Measurements from ENCODE around the gene MYO18B. TPM values are rescaled to one million over a fixed set of nuclear protein-coding genes. Genes with fewer than 3 reads are reported as not detected.

MYO18B gene
- total RNA-seq, 2 experiments from 2014 or later: 1.6 to 2.1 TPM

DNA sequence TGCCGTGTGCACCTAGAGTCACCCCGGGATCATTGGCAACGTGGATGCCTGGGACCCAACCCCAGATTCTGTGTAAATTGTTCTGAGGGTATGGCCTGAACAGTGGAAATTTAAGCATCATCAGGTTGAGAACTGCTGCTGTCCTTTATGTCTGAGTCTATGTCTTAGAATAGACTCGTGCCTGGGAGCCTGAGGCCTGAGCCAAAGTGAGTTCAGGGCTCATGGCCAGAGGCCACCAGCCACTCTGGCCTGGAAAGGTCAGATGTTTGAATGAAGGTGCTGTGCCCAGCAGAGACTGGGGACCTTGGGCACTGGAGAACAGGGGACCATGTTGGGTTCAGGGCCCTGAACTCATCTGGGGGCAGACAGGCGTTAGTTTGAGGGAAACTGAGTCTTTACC, 91.1 kb downstream of the MYO18B start:
- Mint-ChIP-seq H3K4me3 (no peak overlapping the region), H3K27ac (no peak overlapping the region), H3K9me3 (no peaks in the 10 kb centered on the region), H3K27me3 (no peaks in the 10 kb centered on the region), H3K36me3 (no peaks in the 10 kb centered on the region), H3K4me1 (no peaks in the 10 kb centered on the region)
- no peak for DNase-seq

GRCh38 chr22:25833676-25834075, 91.7 kb downstream of the MYO18B start:
- Mint-ChIP-seq H3K9me3 (no peaks in the 10 kb centered on the region), H3K4me1 (no peaks in the 10 kb centered on the region), H3K27me3 (no peaks in the 10 kb centered on the region)

GRCh38 chr22:25834490-25834889, 92.5 kb downstream of the MYO18B start:
- no peaks in the 10 kb centered on the region for H3K27me3 Mint-ChIP-seq

More at GRCh38 chr22:25833676-25834075, 91.7 kb downstream of the MYO18B start:
- no peak overlapping the region for H3K4me3 Mint-ChIP-seq
- no peaks in the 10 kb centered on the region for H3K36me3 Mint-ChIP-seq
- H3K27ac Mint-ChIP-seq: no peak overlapping the region
- no peak for DNase-seq

GRCh38 chr22:25835348-25835747, 93.4 kb downstream of the MYO18B start:
- H3K4me3 Mint-ChIP-seq: no peak overlapping the region
- DNase-seq: no peak
- no peaks in the 10 kb centered on the region for H3K4me1 Mint-ChIP-seq
- H3K9me3 Mint-ChIP-seq: no peaks in the 10 kb centered on the region
- H3K27ac Mint-ChIP-seq: no peak overlapping the region
- no peaks in the 10 kb centered on the region for H3K27me3 Mint-ChIP-seq
- no peaks in the 10 kb centered on the region for H3K36me3 Mint-ChIP-seq

More at GRCh38 chr22:25834490-25834889, 92.5 kb downstream of the MYO18B start:
- Mint-ChIP-seq H3K9me3 (no peaks in the 10 kb centered on the region), H3K27ac (no peak overlapping the region), H3K4me1 (no peaks in the 10 kb centered on the region), H3K36me3 (no peaks in the 10 kb centered on the region), H3K4me3 (no peak overlapping the region)
- DNase-seq: no peak

- Mint-ChIP-seq H3K4me1 (no peaks in the 10 kb centered on the region), H3K4me3 (no peak overlapping the region), H3K9me3 (no peaks in the 10 kb centered on the region), H3K36me3 (no peaks in the 10 kb centered on the region), H3K27me3 (no peaks in the 10 kb centered on the region), H3K27ac (no peak overlapping the region)
- DNase-seq: no peak
These were observed 95.4 kb downstream of the MYO18B start for GRCh38 chr22:25837288-25837900.

DNA sequence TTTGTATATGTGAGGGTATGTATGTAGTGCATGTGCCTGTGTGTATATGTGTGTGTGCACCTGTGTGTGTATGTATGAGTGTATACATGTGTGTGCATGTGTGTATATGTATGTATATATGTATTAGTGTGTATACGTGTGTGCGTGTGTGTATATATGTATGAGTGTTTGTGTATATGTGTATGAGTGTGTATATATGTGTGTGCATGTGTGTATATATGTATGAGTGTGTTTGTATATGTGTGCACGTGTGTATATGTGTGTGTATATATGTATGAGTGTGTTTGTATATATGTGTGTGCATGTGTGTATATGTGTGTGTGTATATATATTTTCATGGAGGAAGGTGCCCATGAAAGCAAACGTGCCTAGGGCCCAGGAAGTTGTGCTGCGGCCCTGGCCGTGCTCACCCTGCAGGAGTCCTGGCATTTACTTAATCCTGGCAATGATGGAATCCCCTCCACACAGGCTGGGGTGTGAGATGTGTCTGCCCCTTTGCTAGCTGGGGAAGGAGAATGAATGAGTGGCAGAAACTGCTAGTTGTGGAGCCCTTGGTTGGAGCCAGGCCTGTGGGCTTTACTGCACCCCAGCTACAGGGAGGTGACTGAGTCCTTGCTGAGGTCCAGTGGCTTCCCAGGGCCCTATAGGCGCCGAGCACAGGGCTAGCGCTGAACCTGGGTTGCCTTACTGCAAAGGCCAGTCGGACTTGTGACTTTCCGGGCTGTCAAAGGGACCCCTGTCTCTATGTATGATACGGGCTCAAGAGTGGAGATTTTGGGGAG, 97.2 kb downstream of the MYO18B start:
- H3K27me3 Mint-ChIP-seq: no peaks in the 10 kb centered on the region

DNA sequence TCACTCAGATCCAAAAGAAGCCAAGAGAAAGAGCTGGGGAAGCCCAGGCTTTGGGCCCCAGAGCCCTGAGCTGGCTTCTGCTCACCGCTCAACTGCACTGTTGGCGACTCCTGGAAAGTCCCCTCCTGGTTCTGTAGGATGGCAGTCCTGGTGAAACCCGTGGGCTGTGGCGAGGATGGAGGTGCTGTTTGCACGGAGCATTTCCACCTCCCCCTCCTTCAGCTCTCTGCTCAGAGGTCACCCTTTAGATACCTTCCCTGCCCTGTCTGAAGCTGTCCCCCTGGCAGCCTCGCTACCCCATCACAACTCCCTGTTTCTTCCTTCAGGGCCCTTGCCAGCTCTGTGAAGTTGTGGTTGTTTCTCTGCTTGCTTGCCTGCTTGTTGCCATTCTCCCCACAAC, 97.8 kb downstream of the MYO18B start:
- H3K27me3 Mint-ChIP-seq: no peaks in the 10 kb centered on the region
- H3K4me1 Mint-ChIP-seq: no peaks in the 10 kb centered on the region
- no peak overlapping the region for H3K27ac Mint-ChIP-seq
- H3K4me3 Mint-ChIP-seq: no peak overlapping the region
- DNase-seq: no peak
- H3K36me3 Mint-ChIP-seq: no peaks in the 10 kb centered on the region
- H3K9me3 Mint-ChIP-seq: no peaks in the 10 kb centered on the region

More for the DNA sequence above, 97.2 kb downstream of the MYO18B start:
- H3K4me3 Mint-ChIP-seq: no peak overlapping the region
- DNase-seq: no peak
- no peak overlapping the region for H3K27ac Mint-ChIP-seq
- no peaks in the 10 kb centered on the region for H3K36me3 Mint-ChIP-seq
- H3K9me3 Mint-ChIP-seq: no peaks in the 10 kb centered on the region
- no peaks in the 10 kb centered on the region for H3K4me1 Mint-ChIP-seq

DNA sequence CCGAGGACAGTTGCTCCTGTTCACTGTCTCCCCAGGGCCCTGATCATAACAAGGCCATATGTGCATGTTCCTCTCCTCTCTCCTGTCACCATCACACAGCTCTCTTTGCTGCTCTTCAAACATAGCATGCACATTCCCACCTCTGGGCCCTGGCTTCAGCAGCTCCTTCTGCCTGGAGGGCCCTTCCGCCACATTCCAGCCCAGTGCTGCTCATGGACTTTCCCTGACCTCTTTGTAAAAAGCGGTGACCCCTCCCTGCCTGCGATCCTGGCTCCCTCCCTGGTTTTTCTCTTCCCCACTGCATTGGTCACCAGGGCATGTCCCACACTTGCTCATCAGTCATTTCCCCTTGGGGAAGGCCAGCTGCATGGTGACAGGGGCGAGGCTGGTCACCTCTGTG, 98.2 kb downstream of the MYO18B start:
- Mint-ChIP-seq H3K27me3 (no peaks in the 10 kb centered on the region), H3K36me3 (no peaks in the 10 kb centered on the region), H3K4me1 (no peaks in the 10 kb centered on the region), H3K4me3 (no peak overlapping the region), H3K9me3 (no peaks in the 10 kb centered on the region), H3K27ac (no peak overlapping the region)
- DNase-seq: no peak

GRCh38 chr22:25840891-25841290, 98.9 kb downstream of the MYO18B start:
- H3K4me1 Mint-ChIP-seq: no peaks in the 10 kb centered on the region
- no peak overlapping the region for H3K27ac Mint-ChIP-seq
- no peaks in the 10 kb centered on the region for H3K27me3 Mint-ChIP-seq
- H3K36me3 Mint-ChIP-seq: no peaks in the 10 kb centered on the region
- no peak overlapping the region for H3K4me3 Mint-ChIP-seq
- no peak for DNase-seq
- no peaks in the 10 kb centered on the region for H3K9me3 Mint-ChIP-seq

GRCh38 chr22:25841775-25842174, 99.8 kb downstream of the MYO18B start:
- no peak for DNase-seq
- peaks cover 2% of the 10 kb centered on the region for H3K4me1 Mint-ChIP-seq
- no peaks in the 10 kb centered on the region for H3K36me3 Mint-ChIP-seq
- no peaks in the 10 kb centered on the region for H3K27me3 Mint-ChIP-seq
- H3K27ac Mint-ChIP-seq: no peak overlapping the region
- no peaks in the 10 kb centered on the region for H3K9me3 Mint-ChIP-seq
- H3K4me3 Mint-ChIP-seq: no peak overlapping the region

DNA sequence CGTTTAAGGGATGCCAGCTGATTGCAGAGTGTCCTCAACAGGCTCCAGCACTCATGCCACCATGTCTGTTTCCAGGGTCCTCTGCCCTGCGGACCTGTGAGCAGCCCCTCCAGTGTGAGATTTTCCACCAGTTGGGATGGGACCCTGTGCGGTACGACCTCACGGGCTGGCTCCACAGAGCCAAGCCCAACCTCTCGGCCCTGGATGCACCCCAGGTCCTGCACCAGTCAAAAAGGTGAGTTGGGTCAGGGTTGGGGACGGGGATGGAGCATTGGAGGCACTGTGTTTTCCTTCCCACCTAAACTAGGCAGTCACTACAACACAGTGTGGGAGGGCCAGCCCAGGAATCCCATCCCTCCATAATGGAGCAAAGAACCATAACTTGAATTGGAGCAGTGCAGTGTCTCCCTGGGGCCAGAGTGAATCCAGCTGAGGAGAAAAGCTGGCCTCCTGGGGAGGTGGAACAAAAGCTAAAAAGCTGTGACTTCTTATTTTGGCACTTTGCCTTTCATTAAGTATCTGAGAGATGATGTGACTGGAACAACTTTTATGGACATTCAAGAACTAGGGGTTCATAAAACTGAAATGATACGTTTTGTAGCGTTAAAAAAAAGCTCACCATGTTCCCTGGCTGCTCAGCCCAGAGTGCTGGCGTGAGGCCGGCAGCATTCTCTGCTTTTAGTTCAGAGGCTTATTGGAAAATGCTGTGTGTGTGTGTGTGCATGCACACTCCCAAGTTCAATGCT, 101.8 kb downstream of the MYO18B start:
- no peak for DNase-seq
- no peak overlapping the region for H3K27ac Mint-ChIP-seq
- peaks cover 2% of the 10 kb centered on the region for H3K4me1 Mint-ChIP-seq
- no peaks in the 10 kb centered on the region for H3K27me3 Mint-ChIP-seq
- H3K9me3 Mint-ChIP-seq: no peaks in the 10 kb centered on the region
- H3K36me3 Mint-ChIP-seq: no peaks in the 10 kb centered on the region
- no peak overlapping the region for H3K4me3 Mint-ChIP-seq

- Mint-ChIP-seq H3K27me3 (no peaks in the 10 kb centered on the region), H3K27ac (no peak overlapping the region), H3K4me3 (no peak overlapping the region), H3K9me3 (no peaks in the 10 kb centered on the region), H3K4me1 (peaks cover 2% of the 10 kb centered on the region), H3K36me3 (no peaks in the 10 kb centered on the region)
- DNase-seq: no peak
These were observed 102.6 kb downstream of the MYO18B start for GRCh38 chr22:25844601-25845000.

GRCh38 chr22:25845985-25846745, 104.2 kb downstream of the MYO18B start:
- H3K4me3 Mint-ChIP-seq: no peak overlapping the region
- no peaks in the 10 kb centered on the region for H3K27me3 Mint-ChIP-seq
- peaks cover 2% of the 10 kb centered on the region for H3K4me1 Mint-ChIP-seq
- H3K36me3 Mint-ChIP-seq: no peaks in the 10 kb centered on the region
- no peaks in the 10 kb centered on the region for H3K9me3 Mint-ChIP-seq
- peak; percentile 40 for DNase-seq
- H3K27ac Mint-ChIP-seq: no peak overlapping the region

- H3K4me1 Mint-ChIP-seq: peaks cover 2% of the 10 kb centered on the region
- no peak for DNase-seq
- no peak overlapping the region for H3K27ac Mint-ChIP-seq
These were observed 105.5 kb downstream of the MYO18B start for GRCh38 chr22:25847451-25847850.

GRCh38 chr22:25848954-25849353, 107.0 kb downstream of the MYO18B start:
- no peak overlapping the region for H3K4me3 Mint-ChIP-seq
- no peak overlapping the region for H3K27ac Mint-ChIP-seq
- no peaks in the 10 kb centered on the region for H3K36me3 Mint-ChIP-seq
- H3K4me1 Mint-ChIP-seq: peaks cover 3% of the 10 kb centered on the region
- no peaks in the 10 kb centered on the region for H3K27me3 Mint-ChIP-seq
- H3K9me3 Mint-ChIP-seq: no peaks in the 10 kb centered on the region
- DNase-seq: no peak

More at GRCh38 chr22:25847451-25847850, 105.5 kb downstream of the MYO18B start:
- Mint-ChIP-seq H3K4me3 (no peak overlapping the region), H3K27me3 (no peaks in the 10 kb centered on the region), H3K9me3 (no peaks in the 10 kb centered on the region), H3K36me3 (no peaks in the 10 kb centered on the region)

Data from activated naive CD8-positive, alpha-beta T cell treated with anti-CD3 and anti-CD28 coated beads for 36 hours (primary cell).